Measurements from ENCODE around the gene LRRC4C.

Gene LRRC4C

GRCh38 chr11:40838181-40838683 is 621.2 kb downstream of the LRRC4C start:
- DNase-seq, result no peak

- no peak for DNase-seq
Measured at GRCh38 chr11:40827116-40827515, 632.3 kb downstream of the LRRC4C start.

GRCh38 chr11:40826601-40827000 is 632.9 kb downstream of the LRRC4C start:
- DNase-seq, result no peak

GRCh38 chr11:40825201-40825834 is 634.1 kb downstream of the LRRC4C start:
- DNase-seq, result no peak

GRCh38 chr11:40819230-40819629 is 640.2 kb downstream of the LRRC4C start:
- no peak for DNase-seq

- DNase-seq, result no peak
Measured at GRCh38 chr11:40816976-40817375, 642.5 kb downstream of the LRRC4C start.

- DNase-seq, result no peak
Measured at GRCh38 chr11:40797981-40798380, 661.5 kb downstream of the LRRC4C start.

GRCh38 chr11:40787224-40787623 is 672.2 kb downstream of the LRRC4C start:
- DNase-seq, result no peak

- DNase-seq, result no peak
Measured at GRCh38 chr11:40763046-40763445, 696.4 kb downstream of the LRRC4C start.

GRCh38 chr11:40759341-40759740 is 700.1 kb downstream of the LRRC4C start:
- no peak for DNase-seq

GRCh38 chr11:40754297-40754696 is 705.2 kb downstream of the LRRC4C start:
- DNase-seq, result no peak

- DNase-seq, result no peak
Measured at GRCh38 chr11:40746282-40746681, 713.2 kb downstream of the LRRC4C start.

GRCh38 chr11:40732132-40732531 is 727.3 kb downstream of the LRRC4C start:
- no peak for DNase-seq

GRCh38 chr11:40722179-40722795 is 737.2 kb downstream of the LRRC4C start:
- DNase-seq, result no peak

GRCh38 chr11:40716344-40717130 is 742.9 kb downstream of the LRRC4C start:
- DNase-seq, result no peak

- DNase-seq, result no peak
Measured at GRCh38 chr11:40713083-40713482, 746.4 kb downstream of the LRRC4C start.

GRCh38 chr11:40701027-40701426 is 758.4 kb downstream of the LRRC4C start:
- DNase-seq, result no peak

GRCh38 chr11:40689823-40690222 is 769.6 kb downstream of the LRRC4C start:
- DNase-seq, result no peak

GRCh38 chr11:40688369-40688768 is 771.1 kb downstream of the LRRC4C start:
- DNase-seq, result no peak

- DNase-seq, result no peak
Measured at GRCh38 chr11:40686765-40687164, 772.7 kb downstream of the LRRC4C start.

- DNase-seq, result no peak
Measured at GRCh38 chr11:40683010-40683409, 776.4 kb downstream of the LRRC4C start.

- no peak for DNase-seq
Measured at GRCh38 chr11:40679276-40679675, 780.2 kb downstream of the LRRC4C start.

- DNase-seq, result no peak
Measured at GRCh38 chr11:40647295-40647694, 812.2 kb downstream of the LRRC4C start.

- no peak for DNase-seq
Measured at GRCh38 chr11:40642284-40642683, 817.2 kb downstream of the LRRC4C start.

Measured in GDM1 (cell line).